Endothelial cell of umbilical vein (primary cell): Measurements from ENCODE around the gene ABCC4. TPM values are rescaled to one million over a fixed set of nuclear protein-coding genes. Genes with fewer than 3 reads are reported as not detected.

Experiments
- BruUV-seq: library from RNA; stranded (reverse); fragments of 400-500 nt; replicated peaks from 2 replicates; lab custom pipeline; 2021; lab: Mats Ljungman, UMichigan
- CTCF ChIA-PET: fragments of 300-600, 350-600 bp; sonication (Branson Sonifier 250); formaldehyde crosslinking; loops from one replicate; lab custom pipeline; 2021; ENCODE audit warnings: antibody characterized with exemption, inconsistent platforms; lab: Charles Lee
- POLR2A ChIA-PET: fragments of 300-600, 350-600 bp; sonication (Branson Sonifier 250); formaldehyde crosslinking; loops from one replicate; lab custom pipeline; 2021; ENCODE audit warnings: antibody characterized with exemption, inconsistent platforms; lab: Charles Lee
- DNase-seq: peaks from one replicate; pipeline ENCODE4 v3.0.0-alpha.2; 2011; ENCODE audit warnings: low read depth, low spot score
- FAIRE-seq: peaks from 2 replicates; lab custom pipeline; 2011; peaks lifted over from hg19 to GRCh38; lab: Jason Lieb, UNC
- H2AFZ ChIP-seq: 2 replicates; pipeline ENCODE4 v1.6.0; 2012; ENCODE audit warnings: low read depth, low read length, control low read depth, inconsistent platforms
- H3K27ac ChIP-seq: 2 replicates; pipeline ENCODE4 v1.5.1; 2011; ENCODE audit warnings: low read depth, mild to moderate bottlenecking, control low read depth, low read length, moderate library complexity; ENCODE audit not compliant: insufficient read depth
- H3K27me3 ChIP-seq, 2 experiments: 2 replicates each; pipeline versions ENCODE4 v1.6.0 to v1.6.1; 2011; ENCODE audit warnings: low read length in 2 of 2, mixed read lengths in 1 of 2; ENCODE audit not compliant: control insufficient read depth in 2 of 2, insufficient read depth in 2 of 2
- H3K36me3 ChIP-seq, 2 experiments: 2 replicates in 1 of 2; 3 replicates in 1 of 2; pipeline ENCODE4 v1.5.1; 2011; ENCODE audit warnings: low read length in 2 of 2, mild to moderate bottlenecking in 1 of 2, moderate library complexity in 1 of 2; ENCODE audit not compliant: control insufficient read depth in 2 of 2, insufficient read depth in 2 of 2; ENCODE audit errors: extremely low read depth in 1 of 2
- H3K4me1 ChIP-seq: 3 replicates; pipeline ENCODE4 v1.5.1; 2011; ENCODE audit warnings: mild to moderate bottlenecking, low read length; ENCODE audit not compliant: control insufficient read depth, insufficient read depth; ENCODE audit errors: extremely low read depth
- H3K4me2 ChIP-seq: 2 replicates; pipeline ENCODE4 v1.6.1; 2011; ENCODE audit warnings: low read length, control low read depth, mixed read lengths; ENCODE audit not compliant: insufficient read depth
- H3K4me3 ChIP-seq, 3 experiments: fragments of 200-600 bp in 1 of 3; sonication (generic), shearing (Covaris generic) in 1 of 3; replicated peaks in 1 of 3; 2 replicates each; pipeline ENCODE4 v1.5.1; 2011 to 2016; ENCODE audit warnings: control low read depth in 3 of 3, low read length in 3 of 3, mild to moderate bottlenecking in 2 of 3, inconsistent platforms in 1 of 3, low read depth in 1 of 3, moderate library complexity in 1 of 3; ENCODE audit not compliant: insufficient read depth in 1 of 3
- H3K79me2 ChIP-seq: 2 replicates; pipeline ENCODE4 v1.6.0; 2012; ENCODE audit warnings: low read length, inconsistent platforms; ENCODE audit not compliant: control insufficient read depth, insufficient read depth
- H3K9ac ChIP-seq: replicated peaks from 2 replicates; pipeline ENCODE3; 2011; ENCODE audit warnings: low read length, control low read depth; ENCODE audit not compliant: insufficient read depth; ENCODE audit errors: extremely low read depth
- H3K9me1 ChIP-seq: replicated peaks from 3 replicates; pipeline ENCODE4 v1.6.0; 2011; ENCODE audit warnings: mild to moderate bottlenecking, low read length; ENCODE audit not compliant: control insufficient read depth, insufficient read depth; ENCODE audit errors: extremely low read depth
- H3K9me3 ChIP-seq: replicated peaks from 2 replicates; pipeline ENCODE4 v1.5.1; 2012; ENCODE audit warnings: low read length, inconsistent platforms; ENCODE audit not compliant: control insufficient read depth, insufficient read depth
- H4K20me1 ChIP-seq: replicated peaks from 2 replicates; pipeline ENCODE3; 2011; ENCODE audit warnings: mild to moderate bottlenecking, low read length; ENCODE audit not compliant: control insufficient read depth, insufficient read depth; ENCODE audit errors: extremely low read depth
- EZH2 ChIP-seq: IDR thresholded peaks from 2 replicates; pipeline ENCODE4 v1.6.1; 2012; ENCODE audit warnings: borderline replicate concordance, low read depth, mild to moderate bottlenecking, moderate library complexity, low read length, inconsistent platforms; ENCODE audit not compliant: severe bottlenecking
- FOS ChIP-seq: IDR thresholded peaks from 2 replicates; pipeline ENCODE4 v1.6.1; 2011; ENCODE audit warnings: mild to moderate bottlenecking, low read length, moderate library complexity, borderline replicate concordance; ENCODE audit not compliant: insufficient read depth
- GATA2 ChIP-seq: IDR thresholded peaks from 2 replicates; pipeline ENCODE4 v1.7.0; 2011; ENCODE audit warnings: low read depth, mild to moderate bottlenecking, moderate library complexity, mixed read lengths, low read length; ENCODE audit not compliant: insufficient read length, insufficient read depth
- JUN ChIP-seq: IDR thresholded peaks from 2 replicates; pipeline ENCODE4 v1.6.1; 2011; ENCODE audit warnings: borderline replicate concordance, low read depth; ENCODE audit not compliant: insufficient read length, insufficient read depth
- MYC ChIP-seq: IDR thresholded peaks from one replicate; pipeline ENCODE4 v1.6.1; 2011; ENCODE audit warnings: mild to moderate bottlenecking, low read depth, low read length
- POLR2A ChIP-seq: IDR thresholded peaks from 2 replicates; pipeline ENCODE4 v1.6.1; 2012; ENCODE audit warnings: low read depth, mild to moderate bottlenecking, control low read depth, low read length
- POLR2AphosphoS5 ChIP-seq: IDR thresholded peaks from 2 replicates; pipeline ENCODE4 v1.6.1; 2012; ENCODE audit warnings: low read depth, mild to moderate bottlenecking, control low read depth, low read length, moderate library complexity; ENCODE audit not compliant: insufficient read depth
- dilution Hi-C: fragments of 300-500 bp; cut with MboI; formaldehyde crosslinking; loops from one replicate; pipeline ENCODE4 v1.15.0; 2019; ENCODE audit warnings: low sequenced_read_pairs; ENCODE audit not compliant: extremely low pct_ligation_motif_present
- intact Hi-C: fragments of 100-400 bp; cut with micrococcal nuclease; formaldehyde crosslinking; loops from one replicate; pipeline ENCODE4 v1.10.0; 2022
- polyA plus RNA-seq, 4 experiments: library from polyadenylated mRNA; depleted of rRNA in 3 of 4; stranded (reverse) in 3 of 4; unstranded in 1 of 4; fragments of >200 nt; gene quantifications; 2 replicates each; pipeline versions ENCODE4 v1.2.1 to v1.2.3, GENCODE V29; 2011 to 2012; ENCODE audit warnings: missing spikeins in 1 of 4
- total RNA-seq: library from RNA; stranded (reverse); gene quantifications from 2 replicates; pipeline ENCODE4 v1.2.3, GENCODE V29; 2021
- TF ChIP-seq, protein P1 (sequence below), 2 donors: IDR thresholded peaks; 1 replicate in 1 of 2; 2 replicates in 1 of 2; pipeline ENCODE4 v1.5.1; 2011; ENCODE audit warnings: low read length in 2 of 2, mild to moderate bottlenecking in 2 of 2, moderate library complexity in 2 of 2, control low read depth in 1 of 2, inconsistent platforms in 1 of 2, low read depth in 1 of 2; ENCODE audit not compliant: insufficient read depth in 1 of 2; ENCODE audit errors: extremely low read depth in 1 of 2
- TF ChIP-seq, protein P2 (sequence below): IDR thresholded peaks from 2 replicates; pipeline ENCODE4 v1.6.1; 2011; ENCODE audit not compliant: insufficient read depth, insufficient read length

Gene ABCC4
- total and polyA plus RNA-seq, 2 donors (not counting 3 experiments of a cell fraction or from before 2014, with no cell fraction given) = 9.2 to 15.9 TPM

DNA sequence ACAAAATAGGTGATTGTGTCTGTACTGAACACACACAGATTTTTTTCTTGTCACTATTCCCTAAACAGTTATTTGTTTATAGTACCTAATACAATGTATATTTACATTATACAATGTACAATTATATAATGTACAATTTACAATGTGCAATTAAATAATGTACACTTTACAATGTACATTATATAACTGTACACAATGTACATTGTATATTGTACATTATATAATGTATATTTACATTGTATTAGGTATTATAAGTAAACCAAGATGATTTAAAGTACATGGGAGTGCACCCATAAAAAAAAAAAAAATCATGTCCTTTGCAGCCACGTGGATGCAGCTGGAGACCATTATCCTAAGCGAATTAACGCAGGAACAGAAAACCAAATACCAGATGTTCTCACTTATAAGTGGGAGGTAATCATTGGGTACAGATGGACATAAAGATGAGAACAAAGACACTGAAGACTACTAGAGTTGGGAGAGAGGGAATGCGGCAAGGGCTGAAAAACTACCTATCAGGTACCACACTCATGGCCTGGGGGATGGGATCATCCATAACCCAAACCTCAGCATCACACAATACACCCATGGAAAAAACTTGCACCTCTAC is 68.1 kb downstream of the ABCC4 start:
- no peaks in the 10 kb centered on the region for H3K36me3 ChIP-seq
- no peaks in the 10 kb centered on the region for H3K9me3 ChIP-seq
- DNase-seq = no peak
- no peak overlapping the region for H3K4me2 ChIP-seq
- intact Hi-C loops (no loop called here), dilution Hi-C loops (no loop called here)
- POLR2A ChIA-PET = no interaction called here
- no peak for TF ChIP-seq JUN
- TF ChIP-seq, protein P1, sequence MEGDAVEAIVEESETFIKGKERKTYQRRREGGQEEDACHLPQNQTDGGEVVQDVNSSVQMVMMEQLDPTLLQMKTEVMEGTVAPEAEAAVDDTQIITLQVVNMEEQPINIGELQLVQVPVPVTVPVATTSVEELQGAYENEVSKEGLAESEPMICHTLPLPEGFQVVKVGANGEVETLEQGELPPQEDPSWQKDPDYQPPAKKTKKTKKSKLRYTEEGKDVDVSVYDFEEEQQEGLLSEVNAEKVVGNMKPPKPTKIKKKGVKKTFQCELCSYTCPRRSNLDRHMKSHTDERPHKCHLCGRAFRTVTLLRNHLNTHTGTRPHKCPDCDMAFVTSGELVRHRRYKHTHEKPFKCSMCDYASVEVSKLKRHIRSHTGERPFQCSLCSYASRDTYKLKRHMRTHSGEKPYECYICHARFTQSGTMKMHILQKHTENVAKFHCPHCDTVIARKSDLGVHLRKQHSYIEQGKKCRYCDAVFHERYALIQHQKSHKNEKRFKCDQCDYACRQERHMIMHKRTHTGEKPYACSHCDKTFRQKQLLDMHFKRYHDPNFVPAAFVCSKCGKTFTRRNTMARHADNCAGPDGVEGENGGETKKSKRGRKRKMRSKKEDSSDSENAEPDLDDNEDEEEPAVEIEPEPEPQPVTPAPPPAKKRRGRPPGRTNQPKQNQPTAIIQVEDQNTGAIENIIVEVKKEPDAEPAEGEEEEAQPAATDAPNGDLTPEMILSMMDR (IDR thresholded peaks at IDR 0.05; ENCODE audit: extremely low read depth in 1 of 2, insufficient read depth in 1 of 2, low read depth in 1 of 2, low read length in 2 of 2) = no peak
- no peak for TF ChIP-seq MYC
- no peak for TF ChIP-seq POLR2A
- no peak for TF ChIP-seq FOS
- no peak for TF ChIP-seq POLR2AphosphoS5
- TF ChIP-seq EZH2 = no peak
- TF ChIP-seq, protein P2, sequence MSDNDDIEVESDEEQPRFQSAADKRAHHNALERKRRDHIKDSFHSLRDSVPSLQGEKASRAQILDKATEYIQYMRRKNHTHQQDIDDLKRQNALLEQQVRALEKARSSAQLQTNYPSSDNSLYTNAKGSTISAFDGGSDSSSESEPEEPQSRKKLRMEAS = no peak
- no peak for TF ChIP-seq GATA2
- no peaks in the 10 kb centered on the region for H4K20me1 ChIP-seq
- peaks cover 11% of the 10 kb centered on the region for H3K4me1 ChIP-seq
- no peak overlapping the region for H2AFZ ChIP-seq
- no peak for FAIRE-seq
- BruUV-seq = no TSS peak
- H3K79me2 ChIP-seq = peaks cover 2% of the 10 kb centered on the region
- H3K27me3 ChIP-seq = no peaks in the 10 kb centered on the region
- H3K9ac ChIP-seq = no peak overlapping the region
- CTCF ChIA-PET = interaction anchor here (1.0 kb wide), 1 partner anchor 10 kb away, joined by 4 read pairs; no protein-coding TSS in a partner anchor
- no peaks in the 10 kb centered on the region for H3K9me1 ChIP-seq
- H3K4me3 ChIP-seq = no peak overlapping the region
- no peak overlapping the region for H3K27ac ChIP-seq
